GM21360 (cell line): ENCODE results near the gene FBP2.

ENCODE experiments used
- ATAC-seq: cut with Tn5 transposase; IDR thresholded peaks from one replicate; pipeline ENCODE4 v1.9.1; 2021; ENCODE audit warnings: mild to moderate bottlenecking, moderate library complexity; ENCODE audit not compliant: unreplicated experiment

The FBP2 gene

GRCh38 chr9:94593459-94594345 lies at the start of gene FBP2:
TSS of gene FBP2 (minus strand) at chr9:94593824. CDS start at chr9:94593726, 98 bp downstream.
- ATAC-seq: no peak

DNA sequence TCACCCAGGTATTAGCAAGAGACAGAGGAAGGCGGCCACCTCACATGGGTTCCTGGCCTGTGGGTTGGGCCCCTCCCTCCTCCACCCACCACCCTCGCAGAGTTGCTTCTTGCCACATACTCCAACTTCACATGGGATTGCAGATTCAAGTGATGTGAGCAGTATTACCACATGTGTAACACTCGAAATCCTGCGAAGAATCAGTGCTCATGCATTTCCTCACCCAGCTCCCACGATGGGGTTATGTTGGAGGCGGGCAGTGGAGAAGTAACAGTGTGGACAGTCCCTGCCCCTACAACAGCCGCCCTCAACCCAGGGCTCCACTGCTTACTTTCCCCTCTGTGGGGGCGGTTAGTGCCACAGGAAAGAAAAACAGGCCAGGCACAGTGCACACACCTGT lies 49.6 kb upstream of the FBP2 start:
- no peak for ATAC-seq

- no peak for ATAC-seq
Observed at GRCh38 chr9:94642501-94642900, 48.9 kb upstream of the FBP2 start.

GRCh38 chr9:94639999-94640376 lies 46.4 kb upstream of the FBP2 start:
- no peak for ATAC-seq

- ATAC-seq: no peak
Observed at GRCh38 chr9:94639061-94639998, 45.7 kb upstream of the FBP2 start, which contains the start of gene FBP1. TSS of gene FBP1 (minus strand) at chr9:94639518. CDS start at chr9:94639310, 208 bp downstream.

- no peak for ATAC-seq
Observed at GRCh38 chr9:94638335-94639060, 44.9 kb upstream of the FBP2 start.

DNA sequence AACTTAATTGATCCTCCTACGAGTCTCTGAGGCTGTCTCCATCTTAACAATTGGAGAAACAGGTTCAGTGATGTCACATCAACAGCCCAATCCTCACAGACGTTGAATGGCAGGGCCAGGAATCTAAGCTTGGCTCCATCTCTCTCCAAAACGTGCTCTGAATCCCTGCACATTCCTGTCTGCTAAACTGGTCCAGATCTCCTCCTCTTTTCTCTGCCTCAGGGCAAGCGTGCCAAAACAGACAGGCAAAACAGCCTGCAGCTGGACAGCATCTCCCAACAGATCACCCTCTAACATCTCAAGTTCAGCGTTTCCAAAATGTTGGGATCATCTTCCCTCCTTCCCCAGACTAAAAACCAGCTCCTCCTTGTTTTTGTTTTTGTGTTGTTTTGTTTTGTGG lies 39.1 kb upstream of the FBP2 start:
- no peak for ATAC-seq

DNA sequence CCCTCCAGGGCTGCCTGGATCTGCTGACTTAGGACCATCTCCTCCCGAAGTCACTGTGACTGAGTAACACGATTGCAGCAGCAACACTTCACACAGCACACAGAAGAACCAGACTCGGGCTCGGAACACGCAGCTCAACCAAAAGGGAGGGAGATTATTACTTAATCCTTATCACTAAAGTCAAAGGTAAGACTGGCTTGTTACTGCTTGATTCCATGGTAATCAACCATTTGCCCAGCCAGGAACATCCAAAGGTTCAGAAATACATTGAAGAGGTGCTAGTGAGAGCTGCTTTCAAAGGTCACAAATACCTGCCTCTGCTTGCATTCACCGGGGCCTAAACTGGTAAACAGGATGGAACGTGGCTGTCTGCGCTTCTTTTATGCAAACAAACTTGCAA lies 38.0 kb upstream of the FBP2 start:
- ATAC-seq: no peak

DNA sequence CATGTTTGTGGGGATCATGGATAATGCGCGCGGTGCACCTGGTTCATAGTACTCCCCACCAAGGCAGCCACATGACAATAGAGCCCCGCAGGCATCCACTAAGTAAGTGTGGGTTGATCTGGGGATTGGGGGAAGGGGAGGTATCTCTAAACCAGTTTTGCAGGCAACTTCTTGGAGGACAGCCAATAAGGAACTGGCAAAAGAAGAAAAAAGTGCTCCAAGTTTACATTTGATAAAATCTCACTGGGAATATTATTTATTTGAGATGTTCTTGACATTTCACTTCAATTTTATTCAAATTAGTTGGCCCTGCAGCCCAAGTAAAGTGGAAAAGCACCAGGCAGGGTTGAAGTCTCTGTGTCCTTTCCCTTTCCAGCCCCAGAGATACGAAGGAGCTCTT lies 37.2 kb upstream of the FBP2 start:
- no peak for ATAC-seq

- ATAC-seq: no peak
Observed at GRCh38 chr9:94630281-94630680, 36.7 kb upstream of the FBP2 start.

GRCh38 chr9:94627287-94627686 lies 33.7 kb upstream of the FBP2 start:
- ATAC-seq: no peak

DNA sequence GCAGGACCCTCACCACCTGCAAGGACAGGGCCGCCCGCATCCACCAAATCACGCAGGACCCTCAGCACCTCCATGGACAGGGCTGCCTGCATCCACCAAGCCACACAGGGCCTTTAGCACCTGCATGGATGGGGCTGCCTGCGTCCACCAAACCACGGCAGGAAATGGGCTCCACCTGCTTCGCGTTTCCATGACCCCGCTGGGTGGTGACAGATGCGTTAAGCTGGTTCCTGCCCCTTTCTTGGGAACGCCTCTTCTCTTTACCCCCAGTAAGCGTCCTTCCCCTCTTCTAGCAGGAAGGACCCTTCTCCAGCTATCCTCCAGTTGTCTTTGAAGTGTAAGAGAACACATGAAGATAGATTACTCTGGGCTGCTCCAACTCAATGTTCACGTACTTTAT lies 32.2 kb upstream of the FBP2 start:
- ATAC-seq: no peak

GRCh38 chr9:94624629-94625028 lies 31.0 kb upstream of the FBP2 start:
- no peak for ATAC-seq

DNA sequence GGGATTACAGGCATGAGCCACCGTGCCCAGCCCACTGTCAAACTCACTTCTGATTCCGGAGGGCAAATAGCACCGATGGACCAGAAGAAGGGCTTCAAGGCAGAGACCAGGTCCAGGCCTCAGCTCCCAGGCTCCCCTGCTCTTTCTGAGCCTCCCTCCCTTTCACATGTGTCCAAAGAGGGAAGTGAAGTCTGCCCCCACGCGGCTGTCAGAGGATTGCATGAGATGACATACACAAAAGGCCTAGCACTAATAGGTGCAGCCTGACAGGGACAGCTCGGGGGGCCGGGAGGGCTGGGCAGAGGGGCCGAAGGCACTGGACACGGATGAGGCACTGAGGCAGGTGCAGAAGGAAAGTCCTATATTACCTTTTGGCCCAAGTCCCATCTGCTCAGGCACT lies 29.6 kb upstream of the FBP2 start:
- ATAC-seq: no peak

DNA sequence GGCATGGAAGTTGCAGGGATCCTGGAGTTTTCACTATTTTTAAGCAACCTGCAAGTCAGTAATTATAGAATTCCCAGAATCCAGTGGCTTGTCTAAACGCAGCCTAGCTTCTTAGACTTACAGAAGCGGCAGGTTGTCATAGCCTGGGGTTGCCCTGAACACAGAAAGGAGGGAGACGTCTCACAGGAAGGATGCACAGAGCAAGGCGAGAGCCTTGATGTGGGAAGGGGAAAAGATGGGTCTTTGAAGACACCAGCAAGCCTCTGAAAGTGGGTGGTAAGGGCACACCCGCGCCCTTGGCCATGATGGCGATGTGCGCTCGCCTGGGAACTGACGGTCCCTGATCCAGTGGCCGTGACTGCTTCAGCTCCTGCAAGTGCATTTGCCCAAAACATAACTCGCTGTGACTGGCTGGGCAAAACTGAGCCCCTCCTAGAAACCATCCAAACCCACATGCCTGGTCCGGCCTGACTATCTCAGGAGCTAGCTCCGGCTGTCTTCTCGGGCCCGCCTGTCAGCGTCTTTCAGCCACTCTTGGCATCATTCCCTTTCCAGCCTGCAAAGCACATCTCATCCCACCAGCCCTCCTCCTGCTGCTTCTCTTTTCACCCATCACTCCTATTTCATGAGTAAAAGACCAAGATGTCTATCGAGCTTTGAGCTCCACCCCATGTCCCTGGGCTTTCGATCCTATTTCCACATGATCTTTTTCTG lies 28.6 kb upstream of the FBP2 start:
- ATAC-seq: no peak

GRCh38 chr9:94619026-94619425 lies 25.4 kb upstream of the FBP2 start:
- no peak for ATAC-seq

- ATAC-seq: no peak
Observed at GRCh38 chr9:94613003-94613402, 19.4 kb upstream of the FBP2 start.

DNA sequence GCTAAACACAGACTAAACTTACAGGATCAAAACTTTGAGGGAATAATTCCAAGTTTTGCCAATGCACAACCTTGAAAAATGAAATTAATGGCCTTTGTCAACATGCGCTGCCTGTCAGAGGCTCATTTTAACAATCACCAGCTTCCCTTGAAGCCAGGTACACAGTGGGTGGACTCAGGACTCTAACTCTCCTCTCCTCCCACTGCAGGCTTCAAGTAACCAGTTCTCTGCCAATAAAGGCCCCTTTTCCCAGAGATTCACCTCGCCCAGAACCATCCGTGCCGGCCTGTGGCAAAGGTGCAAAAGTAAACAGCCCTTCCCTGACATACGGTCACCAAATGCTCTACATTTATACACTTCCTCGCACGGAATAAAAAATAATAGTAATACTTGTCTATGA lies 18.4 kb upstream of the FBP2 start:
- ATAC-seq: no peak

- no peak for ATAC-seq
Observed at GRCh38 chr9:94611638-94612068, 18.0 kb upstream of the FBP2 start.

- ATAC-seq: no peak
Observed at GRCh38 chr9:94610181-94610606, 16.6 kb upstream of the FBP2 start.

- no peak for ATAC-seq
Observed at GRCh38 chr9:94607423-94607691, 13.7 kb upstream of the FBP2 start.
